DMS153 treated with DMSO at 0.1 percent for 48 hours (cell line): ENCODE data around the gene ELK3.
"Not testable (repeated sequence)": the region's sequence is repeated elsewhere in the genome, so short reads cannot be mapped to it uniquely, and the experiment has no call there.

ENCODE experiments used
- DNase-seq: peaks from one replicate; lab custom pipeline; 2025; ENCODE audit not compliant: unreplicated experiment; lab: John Stamatoyannopoulos, UW

ELK3 gene

DNA sequence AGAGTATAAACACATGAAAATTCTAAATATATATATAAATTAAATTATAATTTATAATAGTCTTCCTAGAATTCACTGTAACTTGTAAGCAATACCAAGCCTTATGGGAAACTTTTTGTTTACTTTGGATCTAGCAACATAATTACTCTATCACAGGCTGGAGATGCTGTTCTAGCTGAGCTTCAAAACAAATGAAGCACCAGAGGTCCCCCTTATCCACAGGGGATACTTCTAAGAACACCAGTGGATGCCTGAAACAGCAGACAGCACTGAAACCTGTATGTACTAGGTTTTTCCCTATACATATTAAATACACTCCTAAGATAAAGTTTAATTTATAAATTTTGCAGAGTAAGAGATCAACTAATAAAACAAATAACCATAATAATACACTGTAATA lies 109.5 kb downstream of the ELK3 start:
- no peak for DNase-seq

GRCh38 chr12:96305665-96306064 lies 111.5 kb downstream of the ELK3 start:
- DNase-seq = no peak

GRCh38 chr12:96308881-96309280 lies 114.7 kb downstream of the ELK3 start:
- DNase-seq = no peak

DNA sequence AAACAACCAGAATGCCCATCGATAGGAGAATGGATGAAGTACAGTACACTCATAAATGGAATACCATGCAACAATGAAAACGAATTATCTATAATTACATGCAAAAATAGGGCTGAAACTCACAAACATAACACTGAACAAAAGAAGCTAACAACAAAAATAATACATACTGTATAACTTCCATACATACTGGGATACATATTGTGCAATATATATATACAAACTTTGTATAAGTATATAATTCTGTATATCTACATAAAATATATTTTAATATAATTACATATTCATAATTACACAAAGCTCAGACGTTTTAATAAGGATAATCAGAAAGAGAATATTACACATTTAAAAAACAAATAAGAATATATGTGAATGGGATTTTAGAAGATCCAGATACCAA lies 115.9 kb downstream of the ELK3 start:
- DNase-seq = no peak

DNA sequence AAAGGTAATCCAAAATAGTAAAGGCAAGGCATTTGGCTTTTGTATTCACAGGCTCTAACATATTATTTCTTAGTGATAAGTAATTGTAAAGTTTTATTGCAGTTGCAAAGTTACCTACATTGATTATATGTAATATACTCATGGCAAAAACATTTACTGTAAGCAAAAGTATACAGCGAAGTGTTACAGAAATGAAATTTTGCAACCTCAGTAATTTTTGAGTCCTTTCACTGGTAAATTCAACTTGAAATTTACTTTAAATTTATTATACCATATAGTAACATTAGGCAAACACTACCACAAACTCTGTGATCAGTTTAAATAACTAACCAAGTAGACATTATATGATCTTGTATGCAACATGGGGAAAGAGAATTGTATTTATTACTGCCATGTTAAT lies 117.0 kb downstream of the ELK3 start:
- DNase-seq = no peak

DNA sequence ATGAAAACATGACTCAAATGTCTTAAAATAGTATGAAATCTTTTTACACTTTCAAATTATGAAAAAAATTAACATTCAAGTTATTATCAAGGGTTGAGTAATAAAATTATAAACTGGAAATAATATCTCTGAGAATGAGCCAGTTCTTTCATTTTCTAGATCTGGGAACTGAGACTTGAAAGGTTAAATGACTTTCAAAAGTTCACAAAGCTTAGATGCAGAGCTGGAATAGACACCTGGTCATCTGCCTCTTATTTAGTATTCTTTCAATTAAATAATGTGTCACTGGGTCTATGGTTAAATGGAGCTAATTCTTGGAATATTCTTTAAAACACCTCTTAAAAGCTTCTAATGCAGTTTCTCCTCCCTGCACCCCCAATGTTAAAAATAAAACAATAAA lies 119.4 kb downstream of the ELK3 start:
- no peak for DNase-seq

DNA sequence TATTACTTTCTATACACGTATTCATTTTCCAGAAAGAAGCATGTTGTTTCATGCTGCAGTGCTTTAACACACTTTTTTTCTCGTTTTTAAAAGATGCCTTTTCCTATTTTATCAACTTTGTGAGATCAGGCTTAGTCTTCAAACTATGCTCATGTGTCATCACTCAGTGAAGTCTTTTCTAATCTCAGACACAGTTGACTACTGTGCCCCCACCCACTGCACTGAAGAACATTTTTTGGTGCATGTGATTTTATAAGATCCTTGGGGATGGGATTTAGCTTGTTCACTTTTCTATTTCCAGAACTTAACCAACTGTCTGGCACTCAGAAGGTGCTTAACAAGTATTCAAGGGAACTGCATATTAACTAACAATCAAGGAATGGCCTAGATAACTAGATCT lies 120.5 kb downstream of the ELK3 start:
- DNase-seq = no peak

- DNase-seq = peak; percentile 19
Measured at GRCh38 chr12:96315741-96316481, 121.7 kb downstream of the ELK3 start.

DNA sequence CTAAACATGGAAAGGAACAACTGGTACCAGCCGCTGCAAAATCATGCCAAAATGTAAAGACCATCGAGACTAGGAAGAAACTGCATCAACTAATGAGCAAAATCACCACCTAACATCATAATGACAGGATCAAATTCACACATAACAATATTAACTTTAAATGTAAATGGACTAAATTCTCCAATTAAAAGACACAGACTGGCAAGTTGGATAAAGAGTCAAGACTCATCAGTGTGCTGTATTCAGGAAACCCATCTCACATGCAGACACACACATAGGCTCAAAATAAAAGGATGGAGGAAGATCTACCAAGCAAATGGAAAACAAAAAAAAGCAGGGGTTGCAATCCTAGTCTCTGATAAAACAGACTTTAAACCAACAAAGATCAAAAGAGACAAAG lies 123.6 kb downstream of the ELK3 start:
- not testable (repeated sequence) for DNase-seq
